G401 (cell line): ENCODE data around the gene TANC1. TPM values are rescaled to one million over a fixed set of nuclear protein-coding genes. Genes with fewer than 3 reads are reported as not detected.

Source experiments
- DNase-seq: peaks from one replicate; pipeline ENCODE4 v3.0.0-alpha.2; 2015; ENCODE audit warnings: low spot score
- in situ Hi-C: cut with HindIII; loops from 2 replicates; pipeline ENCODE4 v1.10.0; 2016; ENCODE audit warnings: low sequenced_read_pairs, mixed read lengths
- total RNA-seq: library from RNA; depleted of rRNA; stranded (reverse); fragments of >200 nt; shearing (Covaris generic); gene quantifications from 2 replicates; pipeline ENCODE4 v1.2.3, GENCODE V29; 2014

Gene TANC1
- total RNA-seq, 1 experiment from 2014 or later, result 2.8 TPM

DNA sequence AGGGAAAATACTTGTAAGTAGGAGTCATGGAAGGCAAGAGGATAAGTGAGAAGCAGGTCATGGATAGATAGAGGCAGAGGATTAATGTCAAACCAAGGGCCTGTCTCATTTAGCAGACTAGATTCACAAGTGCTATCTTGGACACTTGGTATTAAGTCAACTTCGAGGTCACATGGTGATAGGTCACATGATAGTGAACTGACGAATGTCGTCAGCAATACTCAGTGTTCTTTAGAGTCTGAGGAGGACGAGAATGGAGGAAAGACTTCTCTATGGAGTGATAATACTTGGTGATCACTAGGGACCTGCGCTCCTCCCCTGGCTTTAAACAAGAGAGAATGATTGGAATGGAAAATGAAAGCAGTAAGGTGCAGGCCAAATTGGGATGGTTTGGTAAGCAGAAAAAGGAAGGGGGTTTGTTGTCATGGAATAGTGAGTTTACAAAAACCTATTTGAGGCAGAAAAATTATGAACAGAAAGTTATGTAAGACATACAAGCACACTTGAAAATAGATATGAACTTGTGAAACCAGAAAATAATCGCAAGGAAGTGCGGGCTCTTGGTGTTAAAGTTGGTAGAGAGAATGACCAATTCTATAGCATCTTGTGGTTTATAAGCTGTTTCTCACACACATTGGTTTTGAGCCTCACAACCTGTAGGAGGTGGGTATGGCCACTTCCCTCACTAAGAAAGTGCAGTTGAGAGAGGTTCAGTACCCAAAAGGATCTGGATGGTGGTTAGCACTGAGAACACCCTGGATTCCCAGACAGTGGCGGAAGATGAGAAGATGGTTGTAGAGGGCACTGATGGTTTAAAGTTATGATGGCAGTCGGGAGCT lies 176.6 kb downstream of the TANC1 start:
- DNase-seq, result no peak
- in situ Hi-C loops, result no loop called here

DNA sequence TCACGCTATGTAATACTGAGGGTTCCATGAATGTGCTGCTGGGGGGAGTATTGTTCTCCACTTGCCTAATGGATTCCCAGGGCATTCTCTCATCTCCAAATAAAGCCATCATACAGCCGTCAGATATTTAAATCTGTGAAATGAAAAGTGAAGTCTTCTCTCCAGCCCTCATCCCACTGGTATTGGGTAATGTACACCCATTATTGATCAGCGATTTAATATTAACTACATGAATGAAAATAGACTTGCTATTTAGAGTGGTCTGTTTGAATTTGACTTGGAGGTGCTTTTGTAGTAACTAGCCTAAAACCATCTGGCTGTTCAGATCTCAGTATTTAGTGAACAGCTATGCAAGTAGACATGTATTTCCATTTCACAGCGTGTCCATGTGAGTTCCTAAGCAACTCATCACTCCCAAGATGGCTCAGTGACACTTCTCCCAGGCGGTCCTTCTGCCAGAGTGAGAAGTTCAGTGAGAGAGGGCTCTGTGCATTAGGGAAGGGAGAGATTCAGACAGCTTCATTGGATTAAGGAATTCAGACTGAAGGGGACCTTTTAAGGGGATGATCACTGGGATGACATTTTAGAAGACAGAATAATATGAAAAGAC lies 177.4 kb downstream of the TANC1 start:
- no peak for DNase-seq

DNA sequence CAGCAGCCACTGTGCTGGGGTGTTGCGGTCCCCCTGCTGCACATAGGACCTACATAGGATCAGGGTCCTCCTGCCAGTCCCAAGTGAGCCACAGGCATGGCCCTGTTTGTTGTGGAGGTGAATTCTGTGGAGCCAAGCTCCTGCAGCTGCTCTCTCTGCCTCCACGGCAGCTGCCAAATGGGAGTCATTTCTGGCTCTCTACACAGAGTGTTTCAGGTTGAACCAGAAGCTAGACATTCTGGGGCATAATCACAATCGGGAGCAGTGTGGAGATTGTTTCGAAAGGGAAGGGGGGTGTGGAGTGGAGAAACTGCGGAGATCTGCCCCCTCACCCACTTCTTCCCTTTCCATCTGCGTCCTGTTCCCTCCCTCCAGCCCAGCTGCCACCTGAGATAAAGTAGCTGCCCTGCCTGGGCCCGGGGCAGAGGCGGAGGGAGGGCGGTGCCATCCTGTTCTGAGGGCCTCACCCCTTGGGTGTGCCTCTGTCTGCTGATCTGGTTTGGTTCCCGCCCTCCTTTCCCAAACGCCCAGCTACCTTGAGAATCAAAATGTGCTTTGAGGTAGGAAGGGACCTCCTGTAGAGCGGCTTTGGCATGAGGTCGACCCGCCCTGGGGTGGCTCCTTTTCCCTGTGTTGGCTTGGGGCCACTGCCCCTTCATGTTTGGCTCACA lies 178.7 kb downstream of the TANC1 start:
- peak; percentile 54 for DNase-seq
- in situ Hi-C loops, result no loop called here

More for the DNA sequence above, 177.4 kb downstream of the TANC1 start:
- in situ Hi-C loops, result no loop called here

DNA sequence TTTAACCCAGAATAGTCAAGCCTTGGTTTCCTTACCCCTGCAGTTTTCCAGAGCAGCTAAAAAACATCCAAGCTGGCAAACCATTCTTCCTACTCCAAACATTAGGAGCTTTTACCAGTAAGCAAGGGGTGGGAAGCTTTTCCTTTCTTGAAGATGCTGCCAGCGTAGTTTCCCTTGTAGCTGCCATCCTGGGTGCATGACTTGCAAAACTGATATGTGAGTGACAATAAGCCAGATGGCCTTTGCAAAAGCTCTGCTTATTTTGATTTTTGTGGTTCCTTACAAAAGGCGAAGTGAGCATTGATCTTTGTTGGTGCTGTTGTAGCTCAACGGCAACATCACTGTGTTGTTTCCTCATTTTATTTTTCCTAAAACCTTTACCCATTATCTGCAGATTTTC lies 179.2 kb downstream of the TANC1 start:
- in situ Hi-C loops, result no loop called here

DNA sequence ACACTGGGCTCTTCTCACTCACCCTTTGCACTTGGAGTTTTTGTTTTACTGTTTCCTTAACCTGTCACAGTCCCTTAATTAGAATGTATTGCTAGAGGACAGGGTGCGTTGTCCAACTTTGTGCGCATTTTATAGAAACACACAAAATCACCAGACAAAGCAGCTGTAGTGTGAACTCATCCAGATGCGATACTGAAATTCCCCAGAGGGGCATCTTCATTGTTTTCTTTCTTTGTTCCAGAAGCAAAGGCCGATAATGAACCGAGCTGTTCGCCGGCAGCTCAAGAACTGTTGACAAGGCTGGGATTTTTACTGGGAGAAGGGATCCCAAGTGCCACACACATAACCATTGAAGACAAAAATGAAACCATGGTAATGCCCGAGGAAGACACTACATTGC lies 180.5 kb downstream of the TANC1 start:
- no peak for DNase-seq
- in situ Hi-C loops, result no loop called here

More for the DNA sequence above, 179.2 kb downstream of the TANC1 start:
- peak; percentile 33 for DNase-seq

DNA sequence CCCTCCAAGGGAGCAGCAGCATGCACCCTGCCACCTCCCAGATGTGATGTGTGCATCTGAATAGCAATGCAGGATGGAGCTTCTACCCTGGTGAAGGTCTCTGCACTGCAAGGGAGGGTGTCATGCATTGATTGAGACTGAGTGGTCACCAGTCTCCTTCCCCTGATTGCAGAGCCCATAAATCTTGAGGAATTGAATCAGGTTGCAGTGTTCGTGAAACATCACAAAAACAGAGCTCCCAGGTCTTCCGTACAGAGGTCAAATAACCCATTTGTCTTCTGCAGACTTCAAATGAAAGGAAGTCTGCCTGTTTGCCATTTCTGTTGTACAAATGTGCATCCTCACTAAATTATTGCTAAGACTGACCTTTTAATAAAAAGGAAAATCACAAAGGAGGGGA lies 181.3 kb downstream of the TANC1 start:
- in situ Hi-C loops, result no loop called here
- DNase-seq, result no peak

DNA sequence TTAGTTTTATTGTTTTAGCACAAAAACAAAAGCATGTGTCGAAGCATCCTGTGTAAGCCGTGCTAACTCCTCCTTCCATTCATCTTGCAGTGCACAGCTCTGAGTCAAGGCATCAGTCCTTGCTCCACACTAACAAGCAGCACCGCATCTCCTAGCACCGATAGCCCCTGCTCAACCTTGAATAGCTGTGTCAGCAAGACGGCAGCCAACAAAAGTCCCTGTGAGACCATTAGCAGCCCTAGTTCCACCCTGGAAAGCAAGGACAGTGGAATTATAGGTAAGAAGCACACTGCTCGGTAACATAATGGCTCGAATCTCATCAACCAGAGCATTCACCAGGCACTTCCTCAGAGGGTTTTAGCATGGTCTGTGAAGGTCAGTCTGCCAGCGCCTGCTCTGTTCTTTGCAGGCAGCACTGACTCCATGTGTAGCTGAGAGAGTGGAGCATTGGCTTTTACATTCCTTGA lies 181.9 kb downstream of the TANC1 start:
- DNase-seq, result no peak
- in situ Hi-C loops, result no loop called here

DNA sequence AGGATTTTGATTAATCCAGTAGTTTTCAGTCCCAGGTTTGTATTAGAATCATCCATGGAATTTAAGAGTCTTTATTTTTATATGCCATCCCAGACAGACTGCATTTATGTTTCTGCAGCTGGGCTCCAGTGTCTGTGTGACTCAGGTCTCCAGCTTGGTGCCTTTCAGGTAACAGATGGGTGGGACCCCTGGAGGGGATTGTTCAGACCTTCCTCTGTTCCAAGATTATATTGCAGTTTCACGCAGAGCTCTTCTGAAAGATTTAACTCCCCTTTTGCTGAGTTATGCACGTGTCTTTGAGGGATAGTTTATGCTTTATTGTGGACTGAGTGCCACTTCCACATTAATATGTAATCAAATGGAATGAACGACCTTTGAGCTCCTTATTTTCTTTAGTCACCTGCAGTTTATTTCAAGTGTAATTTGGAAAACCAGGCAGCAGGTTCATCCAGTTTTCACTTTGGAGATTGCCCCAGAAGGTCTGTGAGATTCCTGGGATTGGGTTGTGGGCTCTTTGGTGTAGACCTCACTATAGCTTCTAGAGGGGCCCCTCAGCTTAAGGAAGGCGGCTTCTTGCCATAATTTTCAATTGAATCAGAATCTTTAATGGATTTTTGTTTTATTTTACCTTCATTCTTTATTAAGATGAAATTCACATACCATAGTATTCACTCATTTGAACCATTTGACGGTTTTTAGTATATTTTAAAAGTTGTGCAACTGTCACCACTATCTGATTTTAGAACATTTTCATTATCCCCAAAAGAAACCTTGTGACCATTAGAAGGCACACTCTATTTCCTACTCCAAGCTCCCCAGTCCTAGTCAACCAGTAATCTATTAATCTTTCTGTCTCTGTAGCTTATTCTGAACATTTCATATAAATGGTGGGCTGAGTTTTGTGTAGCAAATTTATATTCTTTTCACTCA lies 183.0 kb downstream of the TANC1 start:
- no peak for DNase-seq
- in situ Hi-C loops, result no loop called here

DNA sequence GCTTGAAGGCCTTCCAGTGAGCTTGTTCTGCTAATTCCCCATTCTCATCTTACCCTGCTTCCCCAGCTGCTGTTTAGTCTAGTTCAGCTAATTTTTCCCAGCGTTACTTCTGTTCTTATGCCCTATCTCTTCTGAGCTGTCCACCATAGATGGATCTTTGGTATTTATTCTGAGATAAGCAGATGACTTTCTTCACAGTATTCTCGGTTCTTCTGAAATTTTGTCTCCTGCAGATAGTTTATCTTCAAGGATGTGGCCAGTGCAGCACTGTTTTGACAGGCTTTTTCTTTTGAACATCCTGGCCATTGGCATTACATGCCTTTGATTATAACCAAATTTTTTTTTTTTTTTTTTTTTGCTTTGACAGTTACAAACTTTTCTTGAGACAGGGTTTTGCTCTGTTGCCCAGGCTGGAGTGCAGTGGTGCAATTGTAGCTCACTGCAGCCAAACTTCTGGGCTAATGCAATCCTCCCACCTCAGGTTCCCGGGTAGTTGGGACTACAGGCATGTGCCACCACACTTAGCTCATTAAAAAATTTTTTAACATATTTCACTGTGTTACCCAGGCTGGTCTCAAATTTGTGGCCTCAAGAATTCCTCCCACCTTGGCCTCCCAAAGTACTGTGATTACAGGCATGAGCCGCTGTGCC lies 183.8 kb downstream of the TANC1 start:
- no peak for DNase-seq
- in situ Hi-C loops, result no loop called here

DNA sequence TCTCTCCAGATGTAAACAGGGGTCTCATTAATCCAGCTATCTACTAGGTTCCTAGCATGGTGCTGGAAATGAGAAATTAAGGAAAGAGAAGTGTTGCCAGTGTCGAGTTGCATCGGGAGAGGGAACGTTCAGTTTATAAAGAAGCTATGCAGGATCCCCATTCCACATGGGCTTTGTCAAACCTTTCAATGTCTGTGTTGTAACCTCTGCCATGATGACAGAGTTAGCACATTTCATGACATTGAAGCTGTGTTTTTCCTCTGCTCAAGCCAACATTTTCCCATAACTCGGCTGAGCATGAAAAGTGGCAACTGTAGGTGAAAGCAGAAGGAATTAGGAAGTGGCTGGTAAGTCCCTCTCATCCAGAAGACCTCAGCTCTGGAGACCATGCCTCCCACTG lies 184.6 kb downstream of the TANC1 start:
- DNase-seq, result no peak
- in situ Hi-C loops, result no loop called here

DNA sequence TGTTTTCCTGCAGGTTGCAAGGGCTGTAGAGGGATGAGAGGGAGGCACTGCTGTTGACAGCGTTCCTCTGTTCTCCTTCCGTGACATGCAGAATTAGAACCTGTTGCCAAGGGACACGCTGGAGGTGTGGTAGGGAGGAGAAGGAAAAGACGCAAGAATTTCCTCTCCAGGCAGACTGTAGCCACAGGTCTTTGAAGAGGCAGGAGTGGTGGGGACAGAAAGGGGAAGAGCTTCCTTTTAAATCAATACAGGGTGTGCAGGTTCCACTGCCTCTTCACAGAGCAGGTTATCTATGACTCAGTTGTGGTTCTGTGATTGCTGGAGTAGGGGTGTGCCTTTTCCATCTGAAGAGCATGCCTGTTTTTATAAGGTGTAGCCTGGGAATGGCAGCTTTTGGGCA lies 185.0 kb downstream of the TANC1 start:
- in situ Hi-C loops, result no loop called here
- no peak for DNase-seq

DNA sequence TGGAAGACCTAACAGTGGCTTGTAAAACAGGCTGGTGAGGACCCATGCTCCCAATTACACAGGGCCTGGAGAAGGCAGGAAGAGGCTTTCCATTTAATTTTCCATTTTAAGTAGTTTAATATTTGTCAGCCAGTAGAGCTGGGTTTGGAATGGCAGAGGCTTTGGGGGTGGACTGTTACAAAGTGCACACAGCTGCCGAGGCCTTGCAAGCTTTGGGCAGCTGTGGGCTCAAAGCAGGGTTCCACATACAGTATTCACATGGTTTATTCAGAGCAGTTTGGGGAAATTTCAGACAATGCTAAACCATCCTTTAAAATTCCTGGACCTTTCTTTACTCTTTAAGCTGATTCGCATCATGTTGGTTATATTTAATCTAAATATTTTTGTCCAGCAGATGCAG lies 185.5 kb downstream of the TANC1 start:
- no peak for DNase-seq
- in situ Hi-C loops, result no loop called here

DNA sequence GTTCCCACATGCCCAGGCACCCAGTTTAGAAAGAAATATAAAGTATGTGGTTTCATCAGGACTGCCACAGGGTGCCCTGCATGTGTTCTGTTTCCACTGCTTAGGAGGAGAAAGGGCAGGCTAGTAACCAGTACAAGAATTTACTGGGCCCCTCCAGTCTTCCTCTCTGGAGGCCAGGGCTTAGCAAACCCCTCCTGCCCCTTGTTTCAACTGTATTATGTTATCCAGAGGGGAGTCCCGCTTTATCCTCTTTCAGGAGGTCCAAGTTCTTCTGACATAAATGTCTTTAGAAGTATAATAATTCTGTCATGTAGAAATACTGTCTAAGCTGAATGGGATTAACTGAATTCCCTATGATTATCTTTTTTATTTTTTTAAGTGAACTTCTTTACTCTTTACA lies 185.9 kb downstream of the TANC1 start:
- in situ Hi-C loops, result no loop called here
- DNase-seq, result no peak

DNA sequence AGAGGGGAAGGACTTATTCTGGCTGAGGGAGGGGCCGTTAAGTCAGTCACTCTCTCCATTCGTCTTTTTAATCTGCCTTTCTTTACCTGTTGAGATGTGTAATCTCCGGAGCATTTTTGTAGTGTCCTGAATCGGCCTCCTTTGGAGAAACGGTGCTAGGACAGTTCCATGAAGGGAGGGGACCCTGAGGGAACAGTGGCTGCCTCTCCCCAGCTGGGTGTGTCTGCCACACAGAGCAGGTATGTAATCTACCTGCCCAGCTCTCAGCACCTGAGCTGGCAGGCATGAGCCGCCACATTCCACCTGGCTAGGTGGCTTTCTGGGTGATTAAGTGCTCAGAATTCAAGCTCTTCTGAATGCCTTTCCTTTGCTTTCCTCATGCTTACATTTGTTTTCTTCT lies 186.9 kb downstream of the TANC1 start:
- DNase-seq, result no peak
- in situ Hi-C loops, result no loop called here

DNA sequence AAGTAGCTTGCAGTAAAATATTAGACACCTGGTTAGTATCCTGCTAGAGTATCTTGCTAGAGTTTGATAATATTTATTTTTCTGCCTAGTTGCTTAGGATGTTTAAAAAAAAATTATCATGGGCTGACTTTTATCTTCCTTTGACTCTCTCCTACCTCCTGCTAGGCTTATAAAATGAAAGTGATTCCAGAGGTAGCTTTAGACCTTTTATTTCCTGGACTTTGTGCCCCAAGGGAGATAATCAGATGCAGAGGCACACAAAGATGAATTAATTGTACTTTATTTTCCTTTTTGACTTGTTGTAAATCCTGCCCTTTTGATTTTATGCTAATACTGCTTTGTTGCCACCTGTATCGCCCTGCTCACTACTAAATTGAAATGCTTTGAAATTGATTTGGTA lies 187.4 kb downstream of the TANC1 start:
- in situ Hi-C loops, result no loop called here
- DNase-seq, result no peak

DNA sequence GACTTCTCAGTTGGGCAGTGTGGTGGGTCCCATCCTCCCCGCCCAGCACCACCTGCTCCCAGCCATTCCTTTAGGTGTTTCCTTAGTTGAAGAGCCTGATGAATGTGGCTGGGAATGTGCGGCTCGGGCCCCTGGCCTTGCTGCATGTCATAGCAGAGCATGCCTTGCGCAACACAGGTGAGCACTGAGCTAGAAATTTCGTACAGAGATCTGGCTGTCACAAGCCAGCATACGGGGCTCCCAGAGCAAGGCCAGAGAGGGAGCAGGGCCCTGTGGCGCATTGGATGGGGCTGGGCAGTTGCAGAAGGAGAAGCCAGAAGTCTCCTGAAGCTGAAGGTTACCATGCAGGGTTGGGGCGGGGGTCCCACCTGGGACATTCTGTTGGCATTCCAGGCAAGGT lies 188.4 kb downstream of the TANC1 start:
- DNase-seq, result no peak
- in situ Hi-C loops, result no loop called here

DNA sequence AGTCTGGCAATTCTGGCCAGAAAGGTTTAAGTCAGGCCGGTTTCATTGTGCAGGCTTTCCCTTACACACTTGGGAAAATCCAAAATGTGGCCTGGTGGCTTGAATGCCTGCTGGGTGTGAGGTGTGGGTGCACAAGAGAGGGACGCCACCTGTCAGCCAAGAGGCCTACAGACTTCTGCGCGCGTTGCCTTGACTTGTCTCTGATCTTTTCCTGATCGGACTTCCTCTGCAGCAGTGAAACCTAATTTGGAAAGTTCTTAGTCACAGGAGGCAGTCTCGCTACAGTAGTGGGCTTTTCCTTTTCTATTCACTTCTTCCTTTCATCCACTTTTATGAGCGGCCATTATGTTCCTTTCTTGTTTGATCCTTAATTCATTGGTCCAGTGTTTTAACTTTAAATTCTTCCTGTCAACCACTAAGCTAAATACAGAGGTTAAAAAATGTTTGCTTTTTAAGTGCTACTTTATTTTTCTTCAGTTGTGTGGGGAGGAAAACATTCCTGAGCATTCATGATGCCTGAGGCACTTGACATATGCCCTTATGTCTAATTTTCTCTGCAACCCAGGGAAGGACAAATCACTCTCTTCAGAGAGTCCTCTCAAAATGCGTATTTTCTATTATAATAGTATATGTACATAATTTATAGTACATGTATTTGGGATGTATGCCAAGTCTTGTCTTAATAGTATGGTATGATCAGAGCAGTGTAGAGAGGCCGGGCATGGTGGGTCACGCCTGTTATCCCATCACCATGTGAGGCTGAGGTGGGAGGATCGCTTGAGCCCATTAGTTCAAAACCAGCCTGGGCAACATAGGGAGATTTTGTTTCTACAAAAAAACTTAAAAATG lies 189.1 kb downstream of the TANC1 start:
- in situ Hi-C loops, result no loop called here
- no peak for DNase-seq

DNA sequence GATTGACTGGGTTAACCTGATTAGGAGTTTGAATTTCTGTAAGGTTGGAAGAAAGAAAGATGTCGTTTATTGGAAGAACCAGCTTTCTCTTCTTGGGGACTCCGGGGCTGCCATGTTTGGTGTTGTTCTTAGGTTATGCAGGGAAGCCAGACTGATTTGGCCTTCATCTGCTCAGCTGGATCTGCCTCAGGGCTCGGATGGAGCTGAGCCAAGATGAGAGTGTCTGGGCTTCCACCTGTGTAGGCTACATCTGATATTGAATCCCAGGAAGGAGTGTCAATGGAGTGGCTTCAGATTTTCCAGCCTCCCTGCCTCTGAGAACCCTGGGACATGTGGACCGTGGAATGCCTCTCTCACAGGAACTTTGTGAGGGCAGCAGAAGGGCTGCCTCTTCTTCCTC lies 192.0 kb downstream of the TANC1 start:
- peak; percentile 28 for DNase-seq
- in situ Hi-C loops, result no loop called here
